Thyroid gland (tissue), 4 donors: ENCODE data around the gene ABHD1. TPM values are rescaled to one million over a fixed set of nuclear protein-coding genes. Genes with fewer than 3 reads are reported as not detected.
A peak's percentile ranks its signal among the peaks of the same experiment; 100 is the strongest.
"Not testable (repeated sequence)": the region's sequence is repeated elsewhere in the genome, so short reads cannot be mapped to it uniquely, and the experiment has no call there.

Experiments used
- DNase-seq, 2 donors: peaks; one replicate each; pipeline ENCODE4 v3.0.0-alpha.2; 2019
- H3K27ac ChIP-seq, 3 donors: fragments of 200-600 bp; sonication (generic); 1 replicate in 2 of 3; 2 replicates in 1 of 3; pipeline ENCODE4 v1.5.1; 2016 to 2019; ENCODE audit warnings: mild to moderate bottlenecking in 1 of 3, moderate library complexity in 1 of 3
- H3K27me3 ChIP-seq: fragments of 200-600 bp; sonication (generic); one replicate; pipeline ENCODE4 v1.5.1; 2019
- H3K36me3 ChIP-seq, 2 donors: fragments of 200-600 bp; sonication (generic); one replicate each; pipeline ENCODE4 v1.5.1; 2016 to 2019
- H3K4me1 ChIP-seq, 2 donors: fragments of 200-600 bp; sonication (generic); one replicate each; pipeline ENCODE4 v1.5.1; 2017 to 2019
- H3K4me3 ChIP-seq, 3 donors: fragments of 200-600 bp; sonication (generic); replicated peaks in 1 of 3; 1 replicate in 2 of 3; 2 replicates in 1 of 3; pipeline ENCODE4 v1.5.1; 2016; ENCODE audit warnings: mild to moderate bottlenecking in 1 of 3
- H3K9me3 ChIP-seq: fragments of 200-600 bp; sonication (generic); one replicate; pipeline ENCODE4 v1.5.1; 2017
- CTCF ChIP-seq, 6 experiments: fragments of 200-600 bp in 3 of 6; fragments of 450-650 bp in 3 of 6; sonication (generic) in 3 of 6; IDR thresholded peaks; one replicate each; pipeline ENCODE4 v1.5.1; 2016 to 2019; ENCODE audit warnings: antibody characterized with exemption in 6 of 6, mild to moderate bottlenecking in 2 of 6, inconsistent platforms in 1 of 6, moderate library complexity in 1 of 6
- POLR2A ChIP-seq, 2 donors: fragments of 450-650 bp; IDR thresholded peaks; one replicate each; pipeline ENCODE4 v1.6.1; 2017; ENCODE audit warnings: antibody characterized with exemption in 2 of 2, mild to moderate bottlenecking in 2 of 2, moderate library complexity in 1 of 2
- WGBS, 2 donors: methylation state at CpG; one replicate each; pipeline ENCODE4 v1.1.5; 2017; 5-methylcytosine and 5-hydroxymethylcytosine counted together
- intact Hi-C: fragments of 100-400 bp; cut with DNase I; formaldehyde crosslinking; loops from one replicate; pipeline ENCODE4 v1.15.1; 2023
- total RNA-seq, 4 donors: library from RNA; depleted of rRNA; stranded (reverse); fragments of >200 nt; gene quantifications; one replicate each; pipeline ENCODE4 v1.2.3, GENCODE V29; 2016

Gene ABHD1
- total RNA-seq, 4 donors from 2014 or later, result 0.44 to 1.1 (median 0.76) TPM

DNA sequence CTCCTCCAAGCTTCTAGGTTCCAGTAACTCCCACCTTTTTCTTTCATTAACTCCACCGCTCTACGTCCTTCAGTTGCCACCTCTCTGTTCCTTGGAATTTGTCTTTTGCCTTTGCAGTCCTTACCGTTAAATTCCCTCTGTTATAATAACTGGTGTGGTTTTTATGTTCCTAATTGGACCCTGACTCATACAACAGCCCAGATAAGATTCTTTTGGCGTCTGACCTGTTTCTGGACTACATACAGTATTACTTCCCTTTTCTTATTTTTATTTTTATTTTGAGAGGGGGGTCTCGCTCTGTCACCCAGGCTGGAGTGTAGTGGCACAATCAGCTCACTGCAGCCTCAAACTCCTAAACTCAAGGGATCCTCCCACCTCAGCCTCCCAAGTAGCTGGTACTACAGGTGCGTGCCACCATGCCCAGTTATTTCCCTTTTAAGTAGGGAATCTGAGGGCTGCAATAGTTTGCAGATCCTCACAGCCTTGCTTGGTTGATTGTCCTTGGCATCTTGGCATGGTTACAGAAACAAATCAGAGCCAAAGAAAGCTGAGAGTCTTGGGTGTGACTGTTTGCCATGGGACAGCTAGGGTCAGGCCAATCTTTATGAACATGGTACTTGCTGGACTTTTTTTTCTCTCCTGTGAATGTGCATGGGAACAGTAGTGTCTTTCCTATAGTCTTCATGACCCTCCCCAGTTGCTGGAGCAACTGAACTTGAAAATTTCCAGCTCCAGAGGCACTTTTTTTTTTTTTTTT lies 47.1 kb downstream of the ABHD1 start:
- 73 to 81% methylated on average over 6 of the region's 6 CpGs for WGBS, 2 donors
- Histone ChIP-seq H3K9me3 (no peaks in the 10 kb centered on the region), H3K27ac (no peak overlapping the region), H3K4me3 (no peak overlapping the region), H3K36me3 (no peaks in the 10 kb centered on the region), H3K4me1 (peaks cover 0 to 14% of the 10 kb centered on the region in 2 donors), H3K27me3 (no peaks in the 10 kb centered on the region)
- peak; percentile 12 to 15 for DNase-seq
- TF ChIP-seq POLR2A (IDR thresholded peaks at IDR 0.05), result no peak
- no peak for TF ChIP-seq CTCF (IDR thresholded peaks at IDR 0.05)
- intact Hi-C loops, result no loop called here

- no peak for TF ChIP-seq CTCF (IDR thresholded peaks at IDR 0.05)
- no peak for TF ChIP-seq POLR2A (IDR thresholded peaks at IDR 0.05)
- DNase-seq, result no peak
- WGBS, 2 donors, result 83 to 87% methylated on average over 8 of the region's 8 CpGs
- Histone ChIP-seq H3K9me3 (no peaks in the 10 kb centered on the region), H3K27me3 (no peaks in the 10 kb centered on the region), H3K36me3 (no peaks in the 10 kb centered on the region), H3K4me3 (no peak overlapping the region), H3K27ac (no peak overlapping the region), H3K4me1 (peaks cover 0 to 14% of the 10 kb centered on the region in 2 donors)
- intact Hi-C loops, result no loop called here
Observed at GRCh38 chr2:27171351-27171848, 47.8 kb downstream of the ABHD1 start.

- H3K4me1 ChIP-seq, result peaks cover 0 to 15% of the 10 kb centered on the region in 2 donors
- no peak for TF ChIP-seq POLR2A (IDR thresholded peaks at IDR 0.05)
- TF ChIP-seq CTCF (IDR thresholded peaks at IDR 0.05), result no peak
- WGBS, 2 donors, result 67 to 73% methylated on average over 6 of the region's 6 CpGs
- DNase-seq, result no peak
- no peaks in the 10 kb centered on the region for H3K9me3 ChIP-seq
- intact Hi-C loops, result no loop called here
- no peaks in the 10 kb centered on the region for H3K36me3 ChIP-seq
- H3K27ac ChIP-seq, result no peak overlapping the region
- H3K27me3 ChIP-seq, result no peaks in the 10 kb centered on the region
- H3K4me3 ChIP-seq, result no peak overlapping the region
Observed at GRCh38 chr2:27174638-27175037, 51.0 kb downstream of the ABHD1 start.

DNA sequence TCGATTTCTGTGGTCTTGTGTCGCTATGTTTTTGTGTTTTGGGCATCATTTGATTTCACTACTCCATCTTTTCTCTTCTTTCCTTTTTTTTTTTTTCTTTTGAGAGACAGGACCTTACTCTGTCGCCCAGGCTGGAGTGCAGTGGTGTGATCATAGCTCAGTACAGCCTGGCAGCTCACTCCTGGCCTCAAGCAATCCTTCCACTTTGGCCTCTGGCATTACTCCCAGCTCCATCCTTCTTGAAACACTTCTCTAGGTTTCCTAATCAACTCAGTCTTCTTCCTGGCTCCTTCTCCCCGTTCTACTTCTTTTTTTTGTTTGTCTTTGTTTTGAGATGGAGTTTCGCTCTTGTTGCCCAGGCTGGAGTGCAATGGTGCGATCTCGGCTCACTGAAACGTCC lies 51.7 kb downstream of the ABHD1 start:
- TF ChIP-seq POLR2A (IDR thresholded peaks at IDR 0.05), result no peak
- no peak for TF ChIP-seq CTCF (IDR thresholded peaks at IDR 0.05)
- peak; percentile 37 to 44 for DNase-seq
- no peaks in the 10 kb centered on the region for H3K36me3 ChIP-seq
- H3K9me3 ChIP-seq, result no peaks in the 10 kb centered on the region
- no peak overlapping the region for H3K4me3 ChIP-seq
- 48 to 62% methylated on average over 8 of the region's 8 CpGs for WGBS, 2 donors
- no peak overlapping the region for H3K27ac ChIP-seq
- intact Hi-C loops, result no loop called here
- H3K4me1 ChIP-seq, result peaks cover 0 to 14% of the 10 kb centered on the region in 2 donors
- H3K27me3 ChIP-seq, result no peaks in the 10 kb centered on the region

- DNase-seq, H3K36me3 ChIP-seq, H3K9me3 ChIP-seq, H3K27me3 ChIP-seq, intact Hi-C loops, H3K27ac ChIP-seq, H3K4me3 ChIP-seq: not testable (repeated sequence)
- H3K4me1 ChIP-seq, result peaks cover 0 to 12% of the 10 kb centered on the region in 2 donors
- WGBS, 2 donors, result 75 to 82% methylated on average over 4 of the region's 4 CpGs
Observed at GRCh38 chr2:27175781-27176180, 52.2 kb downstream of the ABHD1 start.
